ENCODE data around the gene GOLGA8A.
"Not testable (repeated sequence)": the region's sequence is repeated elsewhere in the genome, so short reads cannot be mapped to it uniquely, and the experiment has no call there.

Gene GOLGA8A

GRCh38 chr15:34408973-34409372 is 28.6 kb downstream of the GOLGA8A start:
- not testable (repeated sequence) for DNase-seq (ENCODE audit: low spot score)

GRCh38 chr15:34403899-34404298 is 33.7 kb downstream of the GOLGA8A start:
- DNase-seq (ENCODE audit: low spot score), result not testable (repeated sequence)

- DNase-seq (ENCODE audit: low spot score), result not testable (repeated sequence)
Measured at GRCh38 chr15:34403160-34403598, 34.4 kb downstream of the GOLGA8A start.

DNA sequence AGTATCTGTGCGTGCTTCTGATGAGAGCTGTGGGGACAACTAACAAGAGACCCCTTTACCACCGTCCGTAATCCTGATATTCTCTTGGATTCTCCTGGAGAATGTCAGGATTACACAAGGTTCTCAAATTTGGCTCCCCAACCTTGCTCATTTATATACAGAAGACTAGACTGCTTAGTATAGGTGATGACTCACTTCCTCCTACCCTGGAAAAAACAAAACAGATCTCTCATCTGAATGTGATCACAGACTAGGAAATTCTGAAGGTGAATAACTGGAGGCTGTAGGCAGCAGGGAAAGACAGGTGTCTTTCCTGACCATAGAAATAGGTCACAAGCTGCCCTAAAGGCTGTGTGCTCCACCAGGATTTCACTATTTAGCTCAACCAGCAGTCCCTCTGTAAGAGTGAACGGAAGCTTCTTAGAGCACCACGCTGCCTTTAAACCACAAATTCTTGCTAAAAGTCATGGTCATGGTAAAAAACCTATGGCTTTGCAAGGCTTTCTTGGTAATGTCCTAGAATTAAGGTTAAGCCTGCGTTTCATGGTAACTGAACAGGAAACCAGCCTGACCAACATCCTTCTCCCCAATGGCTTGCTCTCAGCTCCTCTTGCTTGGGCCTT is 39.9 kb downstream of the GOLGA8A start:
- DNase-seq (ENCODE audit: low spot score), result not testable (repeated sequence)

DNA sequence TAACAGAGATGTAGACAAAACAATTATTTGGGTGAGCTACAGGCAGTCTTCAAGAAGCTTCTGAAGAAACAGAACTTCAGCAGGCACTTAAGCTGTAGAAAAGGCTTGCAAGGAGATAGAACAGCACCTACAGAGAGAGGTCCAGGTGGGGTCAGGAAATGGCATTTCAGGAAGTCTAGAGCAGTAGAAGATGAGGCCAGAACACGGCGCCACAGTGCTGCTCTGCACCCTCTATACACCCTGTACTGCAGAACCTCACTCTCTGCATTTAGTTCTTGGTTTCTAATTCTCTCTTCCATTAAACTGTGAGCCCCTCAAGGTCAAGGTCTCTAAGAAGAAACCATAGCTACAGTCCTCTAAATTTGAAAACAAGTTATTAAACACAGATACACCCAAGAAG is 44.6 kb downstream of the GOLGA8A start:
- not testable (repeated sequence) for DNase-seq (ENCODE audit: low spot score)

- DNase-seq (ENCODE audit: low spot score), result not testable (repeated sequence)
Measured at GRCh38 chr15:34389594-34390086, 48.0 kb downstream of the GOLGA8A start.
